Putamen (tissue), 1 donor: ENCODE data around the gene ME3.
"Not testable (repeated sequence)": the region's sequence is repeated elsewhere in the genome, so short reads cannot be mapped to it uniquely, and the experiment has no call there.

Experiments used
- DNase-seq: peaks from one replicate; pipeline ENCODE4 v3.0.0-alpha.2; 2016; ENCODE audit warnings: low spot score

Gene ME3

DNA sequence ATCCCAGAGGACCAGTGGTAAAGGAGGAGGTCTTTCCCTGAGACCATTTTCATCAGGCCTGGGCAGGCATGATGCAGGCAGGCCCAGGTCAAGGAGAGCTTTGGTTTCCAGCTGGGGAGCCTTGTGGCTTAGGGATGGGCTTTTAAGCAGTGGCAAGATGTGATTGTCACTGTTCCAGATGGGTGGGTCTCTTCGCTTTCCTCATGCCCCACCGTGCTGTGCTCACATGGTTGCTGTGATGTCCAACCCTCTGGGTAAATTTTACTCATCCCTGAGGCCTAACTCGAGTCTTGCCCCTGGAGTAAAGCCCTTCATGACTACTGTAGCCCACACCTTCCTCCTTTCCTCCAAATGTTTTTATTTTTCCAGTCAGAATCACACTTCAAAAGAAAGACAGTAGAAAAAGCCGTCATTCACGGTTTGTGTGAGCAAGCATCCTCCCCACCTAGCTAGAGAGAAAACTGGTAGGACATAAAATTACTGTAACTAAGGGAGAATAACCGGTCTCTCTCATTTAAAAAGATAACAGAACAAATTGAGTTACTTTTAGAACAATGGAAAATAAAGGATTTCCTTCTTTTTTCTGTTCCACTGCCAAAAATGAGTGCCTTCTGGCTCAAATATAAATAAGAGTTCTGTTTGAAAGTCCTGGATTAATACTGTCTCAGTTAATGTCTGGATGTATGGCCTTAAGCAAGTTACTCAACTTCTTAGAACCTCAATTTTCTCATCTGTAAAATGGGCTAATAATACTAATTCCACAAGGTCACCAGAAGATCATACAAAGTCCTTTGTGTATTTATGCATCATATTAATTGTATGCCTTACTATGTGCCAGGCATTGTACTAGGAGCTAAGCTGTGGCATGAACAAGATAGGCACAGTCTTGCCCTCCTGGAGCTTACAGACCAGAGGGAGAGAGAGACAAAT, 84.9 kb downstream of the ME3 start:
- no peak for DNase-seq

DNA sequence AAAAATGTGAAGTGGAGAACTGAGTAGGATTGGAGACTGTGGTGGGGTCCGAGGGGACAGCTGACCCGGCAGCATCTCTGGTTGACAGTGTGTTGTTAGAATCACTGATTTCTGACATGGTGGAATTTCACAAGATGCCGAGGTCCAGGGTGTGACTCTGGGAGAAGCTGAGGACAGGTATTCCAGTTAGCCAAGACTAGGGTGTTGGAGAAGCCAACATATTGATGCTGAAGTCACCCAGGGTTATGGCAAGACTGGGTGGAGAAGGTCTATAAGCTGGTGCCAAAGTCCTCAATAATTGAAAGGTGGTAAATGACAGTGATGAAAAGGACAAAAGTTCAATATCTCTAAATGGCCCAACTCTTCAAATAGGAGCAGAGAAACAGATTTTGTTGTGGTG, 86.1 kb downstream of the ME3 start:
- DNase-seq, result no peak

DNA sequence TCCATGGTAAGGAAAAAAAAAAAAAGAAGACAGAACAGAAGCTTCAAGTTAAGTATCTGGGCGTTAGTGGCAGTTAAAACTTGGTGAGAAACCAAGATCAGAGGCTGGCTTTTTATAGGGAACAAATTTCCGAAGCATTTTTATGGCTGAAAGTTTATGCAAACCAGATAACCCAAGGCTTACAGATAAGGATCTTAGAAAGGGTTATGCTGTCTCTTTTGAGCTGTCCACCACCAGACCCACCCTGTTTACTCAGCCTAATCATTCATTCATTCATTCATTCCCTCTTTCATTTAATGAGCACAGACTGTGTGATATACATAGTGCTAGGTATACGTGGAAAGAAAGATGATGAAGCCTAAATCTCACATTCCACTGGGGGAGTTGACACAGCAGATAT, 89.5 kb downstream of the ME3 start:
- DNase-seq, result no peak

DNA sequence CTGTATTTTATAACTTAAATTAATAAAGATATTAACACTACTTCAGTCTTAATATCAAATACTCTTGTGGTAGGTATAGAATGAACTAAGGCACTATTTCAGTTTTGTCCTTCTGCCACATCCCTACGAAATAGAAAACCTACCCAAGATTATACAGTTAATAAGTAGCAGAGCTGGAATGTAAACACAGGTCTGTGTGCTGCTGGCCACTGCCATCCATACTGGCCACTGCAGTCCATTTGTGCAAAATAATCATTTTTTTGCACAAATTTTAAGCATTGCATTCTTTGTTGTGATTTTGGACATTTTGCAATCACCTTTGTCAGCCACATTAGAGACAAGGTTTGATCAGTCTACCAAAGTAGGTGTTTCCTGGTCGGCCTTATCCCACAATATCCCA, 91.9 kb downstream of the ME3 start:
- DNase-seq, result no peak

DNA sequence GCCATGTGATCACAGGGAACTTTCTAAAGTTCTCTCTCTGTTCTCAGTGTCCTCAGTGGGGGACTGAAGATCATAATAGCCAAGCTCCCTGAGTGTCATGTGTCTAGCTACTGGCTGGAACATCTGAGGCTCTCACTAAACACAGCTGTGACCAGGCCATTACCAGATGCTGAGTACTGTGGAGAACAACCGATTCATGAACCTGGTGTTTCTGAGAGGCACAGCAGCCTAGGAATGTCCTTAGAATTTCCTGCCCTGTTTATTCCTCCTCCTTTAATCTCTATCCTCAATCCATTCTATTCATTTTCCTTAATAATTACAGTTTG, 93.0 kb downstream of the ME3 start:
- no peak for DNase-seq

DNA sequence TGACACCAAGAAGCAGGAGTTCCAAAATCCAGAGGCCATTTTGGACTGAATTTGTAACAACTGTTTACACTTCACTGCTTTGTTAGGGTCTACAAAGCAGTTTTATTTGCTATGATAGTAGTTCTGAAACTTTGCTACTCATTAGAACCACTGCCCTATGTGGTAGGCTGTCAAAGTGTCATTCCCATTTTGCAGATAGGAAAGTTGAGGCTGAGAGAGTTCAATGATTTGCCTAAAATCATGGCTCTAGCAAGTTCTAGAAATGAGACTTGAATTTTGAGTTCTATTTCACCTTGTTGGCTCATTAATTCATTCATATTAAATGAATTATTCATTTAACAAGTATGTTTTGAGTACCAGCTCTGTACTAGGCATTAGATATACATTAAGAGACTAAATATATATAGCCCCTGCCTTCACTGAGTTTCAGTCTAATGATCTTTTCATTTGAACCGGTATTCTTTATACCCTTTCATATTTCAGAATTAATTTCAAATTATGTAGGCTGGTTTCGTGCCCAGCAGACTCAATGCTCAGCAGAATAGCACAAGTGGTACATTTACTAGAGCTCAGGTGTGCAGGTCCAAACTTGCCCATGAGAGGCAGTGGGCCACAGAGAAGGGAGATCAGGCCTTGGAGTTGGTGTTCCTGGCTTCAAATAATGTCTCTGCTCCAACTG, 93.5 kb downstream of the ME3 start:
- no peak for DNase-seq

DNA sequence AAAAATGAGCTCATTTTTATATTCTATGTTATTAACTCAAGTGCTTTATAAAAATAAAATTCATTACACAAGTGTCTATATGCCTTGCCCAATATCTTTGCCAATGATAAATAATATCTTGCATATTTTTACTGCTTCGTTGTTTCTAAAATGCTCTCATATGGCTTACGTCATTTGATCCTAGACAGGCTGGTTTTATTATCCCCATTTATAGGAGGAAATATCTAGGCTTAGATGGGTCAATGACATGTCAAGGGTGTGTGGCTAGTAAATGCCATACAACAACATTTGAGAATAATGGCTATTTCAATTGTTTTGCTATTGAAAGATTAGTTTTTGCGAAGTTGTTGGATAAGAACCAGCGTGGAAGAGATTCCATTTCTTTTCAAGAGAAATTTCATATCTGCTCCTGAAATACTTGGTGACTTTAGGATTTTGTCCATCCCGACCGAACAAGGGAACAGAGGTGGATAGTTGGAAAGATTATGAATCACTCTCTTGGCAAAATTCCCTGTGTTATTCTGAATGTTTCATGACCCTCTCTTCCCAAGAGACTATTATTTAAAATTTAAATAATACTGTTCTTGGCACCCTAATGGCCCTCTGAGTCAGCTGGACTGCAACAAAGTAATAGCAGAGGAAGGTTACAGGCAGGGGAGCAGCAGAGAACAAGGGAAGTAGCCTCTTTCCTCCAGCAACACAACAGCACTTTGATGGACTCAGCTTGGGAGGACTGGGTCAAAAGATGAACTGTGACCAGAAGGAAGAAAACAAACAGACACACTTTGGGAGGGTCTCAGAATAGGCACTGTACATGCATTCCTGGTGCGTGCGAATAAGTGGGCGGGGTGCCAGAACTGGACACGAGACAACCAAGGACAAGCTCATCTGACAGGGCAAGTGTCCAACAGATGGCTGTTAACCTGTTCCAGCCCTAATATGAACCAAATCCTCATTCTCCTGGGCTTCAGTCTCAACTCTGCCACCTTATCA, 94.5 kb downstream of the ME3 start:
- no peak for DNase-seq

DNA sequence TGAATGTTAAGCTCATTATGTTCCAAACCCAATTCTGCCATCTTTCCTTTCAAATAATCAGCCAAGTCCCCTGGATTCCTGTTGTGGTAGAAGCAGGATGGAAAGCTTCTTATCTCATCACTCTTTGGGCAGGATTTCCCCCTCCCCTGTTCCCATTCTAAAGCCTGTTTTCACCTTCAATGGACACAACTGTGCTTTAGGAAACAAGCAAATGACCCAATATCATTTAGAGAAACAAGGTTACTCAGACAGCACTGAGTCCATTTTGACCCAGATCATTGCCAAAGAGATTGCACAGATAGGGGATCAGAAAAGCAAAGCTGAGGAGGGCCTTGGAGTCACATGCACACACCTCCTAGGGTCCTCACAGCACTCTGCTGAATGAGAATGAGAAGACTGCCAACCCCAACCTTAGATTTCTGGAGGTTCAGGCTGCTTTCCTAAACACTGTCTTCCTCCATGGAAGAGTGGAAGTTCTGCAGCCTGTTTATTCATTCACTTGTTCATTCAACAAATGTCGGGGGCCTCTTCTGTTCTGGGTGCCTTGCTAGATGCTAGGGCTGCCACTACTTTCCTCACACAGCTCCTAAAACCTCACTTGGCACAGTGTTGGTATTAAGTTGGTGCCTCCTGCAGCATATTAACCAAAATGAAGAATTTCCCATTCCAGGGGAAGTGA, 95.3 kb downstream of the ME3 start:
- DNase-seq, result no peak

DNA sequence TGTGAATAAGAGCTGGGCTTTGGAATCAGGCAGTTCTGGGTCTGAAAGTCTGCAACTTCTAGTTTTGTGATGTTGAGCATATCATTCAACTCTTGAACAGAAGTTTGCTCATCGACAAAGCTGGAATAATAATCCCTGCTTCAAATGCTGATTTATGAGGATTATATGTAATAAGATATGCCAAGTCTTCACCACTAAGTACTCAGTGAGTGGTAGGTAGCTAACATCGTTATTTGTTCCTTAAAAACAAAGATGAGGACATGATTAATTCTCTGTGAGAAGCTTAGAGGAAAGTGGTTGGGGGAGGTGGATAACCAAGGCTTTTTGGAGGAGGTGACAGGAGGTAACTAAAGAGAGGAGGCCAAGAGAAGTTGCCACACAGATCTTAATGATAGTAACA, 96.5 kb downstream of the ME3 start:
- no peak for DNase-seq

DNA sequence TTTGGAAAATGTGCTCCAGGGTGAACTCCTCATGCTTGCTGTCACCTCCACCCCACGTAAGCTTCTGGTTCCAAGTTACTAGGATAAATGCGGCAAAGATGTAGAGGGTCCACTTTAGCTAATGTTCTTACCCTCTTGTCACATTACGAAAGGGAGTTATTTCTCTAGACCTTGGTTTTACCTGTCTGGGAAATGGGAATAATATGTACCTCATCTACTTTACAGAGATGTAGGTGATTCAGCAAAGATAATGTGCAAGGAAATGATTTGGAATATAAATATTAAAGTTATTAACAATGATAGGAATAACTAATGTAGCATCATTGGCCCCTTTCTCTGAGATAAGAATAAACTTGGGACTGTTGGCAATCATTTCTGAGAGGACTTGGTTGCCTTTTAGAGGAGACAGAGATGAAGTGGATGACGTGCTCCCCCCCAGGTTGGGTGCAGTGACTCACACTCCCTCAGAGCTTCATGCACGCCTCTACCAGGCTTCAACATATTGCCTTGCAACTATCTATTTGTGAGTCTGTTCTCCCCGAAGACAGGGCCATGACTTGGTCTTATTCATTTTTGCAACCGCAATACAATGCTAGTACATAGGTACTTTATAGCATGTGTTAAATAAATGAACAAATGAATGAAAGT, 97.1 kb downstream of the ME3 start:
- DNase-seq, result no peak

DNA sequence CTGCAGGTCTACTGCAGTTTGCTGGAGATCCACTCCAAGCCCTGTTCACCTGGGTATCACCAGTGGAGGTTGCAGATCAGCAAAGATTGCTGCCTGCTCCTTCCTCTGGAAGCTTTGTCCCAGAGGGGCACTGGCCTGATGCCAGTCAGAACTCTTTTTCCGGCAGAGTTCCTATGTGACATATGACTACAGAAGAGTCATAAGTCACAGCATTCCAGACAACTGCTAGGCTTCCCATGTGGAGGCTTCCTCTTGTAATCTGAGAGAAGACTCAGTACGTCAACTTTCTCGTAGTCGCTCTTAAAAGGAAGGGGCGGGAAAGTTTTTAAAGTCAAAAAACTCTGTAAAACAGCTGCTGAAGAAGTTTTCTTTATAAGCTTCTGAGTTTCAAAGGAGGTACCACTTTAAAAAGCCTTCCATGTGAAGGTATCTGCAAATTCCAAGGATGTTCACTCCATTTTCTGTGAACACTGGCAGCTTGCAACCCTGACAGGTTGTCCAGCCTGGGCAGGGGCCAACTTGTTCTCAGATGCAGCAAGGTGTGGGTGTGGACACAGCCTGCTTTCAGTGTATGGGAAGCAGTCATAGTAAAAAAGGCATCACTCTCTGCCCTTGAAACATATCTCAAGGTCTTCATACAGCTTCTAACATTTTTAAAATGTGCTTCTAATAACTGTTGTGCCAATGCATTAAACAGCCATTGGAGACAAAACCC, 97.8 kb downstream of the ME3 start:
- no peak for DNase-seq

DNA sequence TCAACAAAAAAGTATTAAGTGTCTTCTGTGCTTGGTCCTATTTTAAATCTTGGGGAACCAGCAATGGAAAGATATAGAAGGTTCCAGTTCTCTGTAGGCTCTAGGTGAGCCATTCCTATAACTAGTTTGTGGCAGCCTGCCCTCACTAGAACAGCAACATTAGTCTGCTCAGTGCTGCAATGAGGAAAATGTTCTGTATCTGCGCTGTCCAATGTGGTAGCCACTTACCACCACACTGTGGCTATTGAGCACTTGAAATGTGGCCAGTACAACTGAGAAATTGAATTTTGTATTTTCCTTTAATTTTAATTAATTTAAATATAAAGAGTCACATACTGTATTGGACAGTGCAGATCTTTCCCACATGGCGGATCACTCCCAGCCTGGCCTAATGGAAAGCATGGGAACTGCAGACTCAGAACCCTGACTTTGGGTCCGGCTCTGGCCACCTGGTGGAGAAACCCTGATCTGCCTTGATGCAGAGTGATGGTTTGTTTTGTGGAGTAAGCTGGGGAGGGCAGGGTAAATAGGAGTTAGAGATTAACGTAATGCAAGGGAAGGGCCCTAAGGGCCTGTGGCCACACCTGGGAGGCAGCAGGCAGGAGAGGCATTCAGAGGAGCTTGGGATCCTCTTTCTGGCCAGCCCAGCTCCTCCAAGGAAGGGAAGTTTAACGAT, 101.0 kb downstream of the ME3 start:
- no peak for DNase-seq

DNA sequence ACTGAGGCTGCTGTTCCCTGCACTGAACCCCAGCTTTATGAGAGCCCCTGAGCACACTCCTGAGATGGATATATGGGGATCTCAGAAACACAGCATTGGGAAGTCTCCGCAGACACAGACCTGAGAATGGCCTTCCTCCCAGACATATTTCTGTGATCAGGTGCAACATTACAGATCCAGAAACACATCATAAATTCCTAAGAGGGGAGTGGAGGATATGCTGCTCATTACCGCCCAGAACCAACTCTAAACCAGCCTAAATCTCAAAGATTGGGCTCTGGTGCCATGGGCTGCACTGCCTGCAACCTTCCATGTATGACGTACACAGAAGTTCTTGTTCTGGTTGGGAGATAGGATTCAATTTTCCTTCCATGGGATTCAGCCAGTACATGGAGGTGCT, 102.0 kb downstream of the ME3 start:
- no peak for DNase-seq

DNA sequence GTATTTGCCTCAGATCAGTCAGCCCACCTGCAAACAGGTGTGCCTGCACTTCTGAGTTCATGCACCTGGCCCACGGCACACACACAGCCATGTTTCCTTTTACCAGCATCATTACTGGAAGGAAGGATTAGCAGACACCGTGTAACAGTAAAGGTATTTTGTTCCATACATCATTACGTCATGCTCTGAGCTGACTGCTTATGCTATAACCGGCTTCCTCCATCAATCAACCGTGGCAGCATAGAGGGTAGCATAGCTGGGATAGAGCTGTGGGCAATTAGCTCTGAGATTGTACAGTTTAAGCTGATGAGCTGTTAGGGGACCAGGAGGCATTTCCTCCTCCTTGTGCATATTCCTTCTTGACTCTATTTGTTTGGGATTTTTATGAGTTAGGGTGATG, 102.4 kb downstream of the ME3 start:
- no peak for DNase-seq

DNA sequence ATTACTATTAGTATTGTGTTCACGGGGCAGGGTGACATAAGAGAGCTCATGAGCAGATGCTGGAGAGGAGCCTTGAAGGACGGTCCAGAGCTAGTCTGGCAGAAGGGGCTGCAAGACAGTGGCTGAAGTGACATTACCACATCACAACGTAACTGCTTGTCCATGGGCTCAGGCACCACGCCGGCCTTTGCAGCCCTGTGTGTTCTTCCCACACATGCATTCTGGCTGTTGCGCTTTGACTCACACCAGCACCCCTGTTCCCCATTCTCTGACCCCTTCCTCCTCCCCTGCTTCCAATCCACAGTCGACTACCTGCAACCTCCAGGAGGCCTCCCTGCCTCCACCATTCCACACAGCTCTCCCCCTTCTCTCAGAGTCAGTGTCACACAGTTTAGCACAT, 103.3 kb downstream of the ME3 start:
- no peak for DNase-seq

DNA sequence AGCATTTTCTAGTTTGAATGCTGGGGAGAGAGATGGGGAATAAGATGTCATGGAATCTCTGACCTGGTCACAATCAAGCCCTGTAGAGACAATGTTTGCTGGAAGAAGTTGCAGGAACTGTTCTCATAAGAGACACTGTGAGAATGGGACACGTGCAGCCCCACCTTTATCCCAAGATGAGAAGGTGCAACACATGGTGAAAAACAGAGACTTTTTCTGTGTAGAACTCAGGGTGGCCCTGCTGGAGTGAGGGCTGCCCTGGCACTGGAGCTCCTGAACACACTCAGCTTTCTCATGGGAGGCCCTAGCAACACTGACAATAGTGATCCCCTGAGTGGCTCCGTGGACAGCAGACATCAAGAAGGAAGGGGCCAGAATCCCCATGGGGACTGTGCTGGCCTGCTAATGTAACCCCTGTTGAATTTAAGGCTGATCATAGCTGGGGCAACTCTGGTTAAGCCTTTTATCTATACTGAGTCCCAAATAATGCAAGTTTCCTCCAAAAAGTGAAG, 106.6 kb downstream of the ME3 start:
- DNase-seq, result no peak

DNA sequence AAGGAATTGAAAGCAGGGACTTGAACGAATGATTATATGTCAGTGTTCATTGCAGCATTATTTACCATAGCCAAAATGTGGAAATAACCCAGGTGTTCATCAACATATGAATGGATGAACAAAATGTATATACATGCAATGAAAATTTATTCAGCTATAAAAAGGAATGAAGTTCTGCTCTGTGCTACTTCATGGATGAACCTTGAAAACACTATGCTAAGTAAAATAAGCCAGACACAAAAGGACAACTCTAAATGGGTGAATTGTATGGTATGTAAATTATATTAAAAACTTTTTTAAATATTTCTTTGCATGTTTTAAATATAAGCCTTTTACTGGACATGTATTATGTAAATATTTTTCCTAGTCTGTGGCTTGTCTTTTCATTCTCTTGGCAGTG, 107.0 kb downstream of the ME3 start:
- DNase-seq, result no peak

DNA sequence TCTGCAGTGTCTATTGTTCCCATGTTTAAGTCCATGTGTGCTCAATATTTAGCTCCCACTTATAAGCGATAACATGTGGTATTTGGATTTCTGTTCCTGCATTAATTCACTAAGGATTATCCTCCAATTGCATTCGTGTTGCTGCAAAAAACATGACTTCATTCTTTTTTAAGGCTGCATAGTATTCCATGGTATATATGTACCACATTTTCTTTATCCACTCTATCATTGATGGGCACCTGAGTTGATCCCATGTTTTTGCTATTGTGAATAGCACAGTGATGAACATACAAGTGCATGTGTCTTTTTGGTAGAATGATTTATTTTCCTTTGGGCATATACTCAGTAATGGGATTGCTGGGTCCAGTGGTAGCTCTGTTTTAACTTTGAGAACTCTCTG, 109.6 kb downstream of the ME3 start:
- DNase-seq, result not testable (repeated sequence)

DNA sequence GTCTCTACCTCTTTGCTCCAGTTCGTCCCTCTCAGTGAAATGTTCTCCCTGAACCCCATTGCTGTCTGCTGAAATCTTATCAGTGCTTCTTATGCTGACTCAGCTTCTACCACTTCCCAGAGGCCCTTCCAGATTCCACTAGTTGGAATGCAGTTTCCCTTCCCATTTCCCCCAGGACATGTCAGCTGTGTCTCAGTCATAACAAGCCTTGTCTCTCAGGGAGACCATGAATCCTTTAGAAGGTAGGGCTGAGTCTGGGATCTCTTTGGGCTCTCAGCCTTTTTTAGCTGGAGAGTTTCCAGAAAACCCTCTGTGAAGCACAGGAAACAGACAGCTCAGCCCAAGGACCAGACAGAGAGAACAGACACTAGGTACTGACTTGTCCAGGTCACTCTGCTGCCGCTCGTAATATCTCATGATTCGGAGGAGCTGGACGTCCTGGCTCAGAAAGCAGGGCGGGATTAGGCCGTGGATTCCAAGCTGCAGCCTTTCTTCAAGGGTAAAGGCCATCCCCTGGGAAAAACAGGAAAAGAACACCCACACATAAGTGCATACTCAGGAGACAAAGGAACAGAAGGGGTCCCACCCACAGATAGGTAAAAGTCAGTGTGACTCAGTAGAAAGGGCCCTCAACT, 113.0 kb downstream of the ME3 start:
- no peak for DNase-seq
